GM23338 (cell line): ENCODE data around the gene MAGI1. TPM values are rescaled to one million over a fixed set of nuclear protein-coding genes. Genes with fewer than 3 reads are reported as not detected.

ENCODE experiments used
- ATAC-seq: fragments of 200-7000 bp; cut with Tn5 transposase; 3 replicates; pipeline ENCODE4 v1.9.1; 2020
- DNase-seq: peaks from one replicate; pipeline ENCODE4 v3.0.0-alpha.2; 2015; ENCODE audit warnings: low spot score
- H2AFZ ChIP-seq: fragments of 200-600 bp; sonication (generic); 2 replicates; pipeline ENCODE4 v1.8.0; 2016; ENCODE audit warnings: antibody characterized with exemption, mild to moderate bottlenecking, moderate library complexity
- H3F3A ChIP-seq: fragments of 200-600 bp; sonication (generic); replicated peaks from 2 replicates; pipeline ENCODE4 v1.8.0; 2017; ENCODE audit warnings: antibody characterized with exemption, mixed run types, low read depth
- H3K27ac ChIP-seq: fragments of 200-600 bp; sonication (generic); 2 replicates; pipeline ENCODE4 v1.6.1; 2016; ENCODE audit warnings: low read depth
- H3K27me3 ChIP-seq: fragments of 200-600 bp; sonication (generic); 2 replicates; pipeline ENCODE4 v1.8.0; 2016; ENCODE audit warnings: mild to moderate bottlenecking, mixed run types, moderate library complexity; ENCODE audit not compliant: insufficient read depth
- H3K36me3 ChIP-seq: fragments of 200-600 bp; sonication (generic); 2 replicates; pipeline ENCODE4 v1.8.0; 2016; ENCODE audit warnings: mild to moderate bottlenecking; ENCODE audit not compliant: insufficient read depth
- H3K4me1 ChIP-seq: fragments of 200-600 bp; sonication (generic); 2 replicates; pipeline ENCODE4 v1.8.0; 2016; ENCODE audit warnings: mild to moderate bottlenecking, moderate library complexity; ENCODE audit not compliant: insufficient read depth
- H3K4me2 ChIP-seq: fragments of 200-600 bp; sonication (generic); 2 replicates; pipeline ENCODE4 v1.7.1; 2017; ENCODE audit warnings: mixed run types
- H3K4me3 ChIP-seq: fragments of 200-600 bp; sonication (generic); 2 replicates; pipeline ENCODE4 v1.6.1; 2016; ENCODE audit warnings: mixed run types
- H3K79me2 ChIP-seq: fragments of 200-600 bp; sonication (generic); replicated peaks from 2 replicates; pipeline ENCODE4 v1.8.0; 2017; ENCODE audit warnings: mild to moderate bottlenecking; ENCODE audit not compliant: insufficient read depth
- H3K9me2 ChIP-seq: fragments of 200-600 bp; sonication (generic); 2 replicates; pipeline ENCODE4 v1.8.0; 2017; ENCODE audit not compliant: insufficient read depth
- H4K20me1 ChIP-seq: fragments of 200-600 bp; sonication (generic); replicated peaks from 2 replicates; pipeline ENCODE4 v1.8.0; 2017; ENCODE audit warnings: mild to moderate bottlenecking; ENCODE audit not compliant: insufficient read depth
- H3K27ac Mint-ChIP-seq: 2 replicates; pipeline ENCODE4 v1.8.0; 2020; ENCODE audit warnings: inconsistent platforms, mild to moderate bottlenecking, moderate library complexity, mixed read lengths
- H3K27me3 Mint-ChIP-seq: 3 replicates; pipeline ENCODE4 v1.8.0; 2022; ENCODE audit warnings: low read depth, mild to moderate bottlenecking, moderate library complexity, mixed read lengths, inconsistent platforms; ENCODE audit not compliant: insufficient read depth, poor library complexity
- H3K36me3 Mint-ChIP-seq: 3 replicates; pipeline ENCODE4 v1.8.0; 2021; ENCODE audit warnings: low read depth, mild to moderate bottlenecking, inconsistent platforms, moderate library complexity, mixed read lengths
- H3K4me1 Mint-ChIP-seq: 3 replicates; pipeline ENCODE4 v1.8.0; 2020; ENCODE audit warnings: mild to moderate bottlenecking, inconsistent platforms, mixed read lengths
- H3K4me3 Mint-ChIP-seq: 3 replicates; pipeline ENCODE4 v1.8.0; 2021; ENCODE audit warnings: moderate library complexity, mild to moderate bottlenecking, inconsistent platforms, mixed read lengths
- H3K9me3 Mint-ChIP-seq: 3 replicates; pipeline ENCODE4 v1.8.0; 2020; ENCODE audit warnings: moderate library complexity, mild to moderate bottlenecking, inconsistent platforms, mixed read lengths
- ETS1 ChIP-seq: IDR thresholded peaks from 2 replicates; pipeline ENCODE4 v1.6.1; 2016; ENCODE audit warnings: antibody characterized with exemption
- EZH2 ChIP-seq: fragments of 200-600 bp; sonication (generic); IDR thresholded peaks from one replicate; pipeline ENCODE4 v1.8.0; 2017; ENCODE audit warnings: antibody characterized with exemption, mild to moderate bottlenecking, low read depth; ENCODE audit not compliant: unreplicated experiment
- EZH2phosphoT487 ChIP-seq: fragments of 200-600 bp; sonication (generic); IDR thresholded peaks from one replicate; pipeline ENCODE4 v1.8.1; 2018; ENCODE audit warnings: antibody characterized with exemption; ENCODE audit not compliant: unreplicated experiment
- JUNB ChIP-seq: IDR thresholded peaks from one replicate; pipeline ENCODE4 v1.6.1; 2016; ENCODE audit warnings: antibody characterized with exemption; ENCODE audit not compliant: unreplicated experiment
- NANOG ChIP-seq: IDR thresholded peaks from 2 replicates; pipeline ENCODE4 v1.6.1; 2016; ENCODE audit warnings: antibody characterized with exemption, borderline replicate concordance
- POLR2AphosphoS5 ChIP-seq: IDR thresholded peaks from 2 replicates; pipeline ENCODE4 v1.6.1; 2016; ENCODE audit warnings: antibody characterized with exemption, low read depth
- STAT1 ChIP-seq: IDR thresholded peaks from one replicate; pipeline ENCODE4 v1.6.1; 2016; ENCODE audit warnings: antibody characterized with exemption; ENCODE audit not compliant: unreplicated experiment
- ZNF114 ChIP-seq: fragments of 250-450 bp; sonication (Bioruptor Pico); IDR thresholded peaks from 2 replicates; pipeline ENCODE4 v1.5.0; 2020; ENCODE audit warnings: mild to moderate bottlenecking, moderate library complexity
- ZNF331 ChIP-seq: fragments of 250-450 bp; sonication (Bioruptor Pico); IDR thresholded peaks from 2 replicates; pipeline ENCODE4 v1.5.0; 2020; ENCODE audit warnings: low read depth, mild to moderate bottlenecking, moderate library complexity
- ZNF462 ChIP-seq: fragments of 250-450 bp; sonication (Bioruptor Pico); IDR thresholded peaks from 2 replicates; pipeline ENCODE4 v1.5.0; 2020; ENCODE audit warnings: mild to moderate bottlenecking, moderate library complexity
- polyA plus RNA-seq: library from polyadenylated mRNA; unstranded; fragments of >200 nt; fragmentation: Nextera tagmentation; extraction: Ambion mirVana; gene quantifications from 2 replicates; pipeline ENCODE4 v1.2.1, GENCODE V29; 2016
- total RNA-seq: library from RNA; depleted of rRNA; stranded (reverse); fragments of >200 nt; shearing (Covaris generic); gene quantifications from 2 replicates; pipeline ENCODE4 v1.2.3, GENCODE V29; 2014
- TF ChIP-seq, protein P1 (sequence below), 2 experiments: fragments of 200-600 bp in 1 of 2; sonication (generic) in 1 of 2; conservative IDR thresholded peaks; 2 replicates each; pipeline versions ENCODE4 v1.5.1 to v1.6.1; 2016 to 2017; ENCODE audit warnings: antibody characterized with exemption in 2 of 2, low read depth in 2 of 2, mild to moderate bottlenecking in 2 of 2, moderate library complexity in 1 of 2

MAGI1 gene
- total and polyA plus RNA-seq, 2 experiments from 2014 or later, result 27.4 to 71.2 TPM

DNA sequence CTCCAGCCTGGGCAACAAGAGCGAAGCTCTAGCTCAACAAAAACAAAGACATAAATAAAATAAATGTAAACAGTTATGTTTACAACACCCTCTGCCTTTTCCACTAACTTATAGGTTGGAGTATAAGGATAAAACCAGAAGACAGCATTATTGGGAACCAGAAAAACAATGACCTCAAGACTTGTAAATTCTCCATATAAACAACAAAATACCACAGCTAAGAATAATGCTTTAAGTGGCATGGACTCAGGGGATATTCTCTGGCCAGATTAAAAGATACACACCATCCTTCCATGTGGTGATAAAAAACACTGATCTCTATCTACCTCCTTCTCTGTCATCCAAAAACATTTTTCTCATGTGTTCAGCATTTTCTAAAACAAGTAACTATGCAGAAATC lies 500.6 kb downstream of the MAGI1 start:
- peaks cover 3% of the 10 kb centered on the region; the same call in 1 of the 2 replicates for H4K20me1 ChIP-seq
- H3K79me2 ChIP-seq, result peaks cover 90% of the 10 kb centered on the region
- no peak overlapping the region for H3K4me3 ChIP-seq
- H3F3A ChIP-seq, result no peaks in the 10 kb centered on the region; the same call in 1 of the 2 replicates
- peaks cover 10% of the 10 kb centered on the region; the same call in 2 of the 3 replicates for H3K36me3 Mint-ChIP-seq
- peaks cover 64% of the 10 kb centered on the region for H3K4me1 ChIP-seq
- DNase-seq (no peak), ATAC-seq (no peak)
- peaks cover 5% of the 10 kb centered on the region for H3K27me3 Mint-ChIP-seq
- H3K4me3 Mint-ChIP-seq, result no peak overlapping the region
- H3K4me1 Mint-ChIP-seq, result peaks cover 27% of the 10 kb centered on the region
- TF ChIP-seq ZNF331 (CRISPR knock-in tag) (no peak), NANOG (no peak)
- no peaks in the 10 kb centered on the region for H3K36me3 ChIP-seq
- H3K27ac Mint-ChIP-seq, result no peak overlapping the region
- H3K9me3 Mint-ChIP-seq, result peaks cover 10% of the 10 kb centered on the region; the same call in 2 of the 3 replicates
- H3K9me2 ChIP-seq, result no peaks in the 10 kb centered on the region
- no peaks in the 10 kb centered on the region for H3K27me3 ChIP-seq
- H3K4me2 ChIP-seq, result 0 out of 2 replicates have a peak overlapping the region, but pooled peaks have one; percentile 45
- H2AFZ ChIP-seq, result no peak overlapping the region
- H3K27ac ChIP-seq, result no peak overlapping the region

- peaks cover 5% of the 10 kb centered on the region for H3K27me3 Mint-ChIP-seq
- no peaks in the 10 kb centered on the region for H3K36me3 ChIP-seq
- ATAC-seq (no peak), DNase-seq (no peak)
- peaks cover 5% of the 10 kb centered on the region; the same call in 1 of the 2 replicates for H4K20me1 ChIP-seq
- H3K27ac Mint-ChIP-seq, result no peak overlapping the region
- no peak overlapping the region for H3K4me2 ChIP-seq
- peaks cover 64% of the 10 kb centered on the region for H3K4me1 ChIP-seq
- no peaks in the 10 kb centered on the region for H3K27me3 ChIP-seq
- H3F3A ChIP-seq, result no peaks in the 10 kb centered on the region; the same call in 1 of the 2 replicates
- no peak overlapping the region for H3K4me3 ChIP-seq
- peaks cover 82% of the 10 kb centered on the region for H3K79me2 ChIP-seq
- H3K4me3 Mint-ChIP-seq, result no peak overlapping the region; the same call in 2 of the 3 replicates
- H2AFZ ChIP-seq, result no peak overlapping the region
- H3K4me1 Mint-ChIP-seq, result peaks cover 35% of the 10 kb centered on the region
- H3K9me2 ChIP-seq, result no peaks in the 10 kb centered on the region
- peaks cover 2% of the 10 kb centered on the region; the same call in 2 of the 3 replicates for H3K36me3 Mint-ChIP-seq
- peaks cover 2% of the 10 kb centered on the region; the same call in 1 of the 3 replicates for H3K9me3 Mint-ChIP-seq
- no peak overlapping the region for H3K27ac ChIP-seq
- TF ChIP-seq NANOG, result no peak
- no peak for TF ChIP-seq STAT1
- TF ChIP-seq ZNF114 (CRISPR knock-in tag), result no peak
- TF ChIP-seq JUNB, result no peak
- TF ChIP-seq ZNF331 (CRISPR knock-in tag), result no peak
- no peak for TF ChIP-seq EZH2phosphoT487
- TF ChIP-seq, protein P1, sequence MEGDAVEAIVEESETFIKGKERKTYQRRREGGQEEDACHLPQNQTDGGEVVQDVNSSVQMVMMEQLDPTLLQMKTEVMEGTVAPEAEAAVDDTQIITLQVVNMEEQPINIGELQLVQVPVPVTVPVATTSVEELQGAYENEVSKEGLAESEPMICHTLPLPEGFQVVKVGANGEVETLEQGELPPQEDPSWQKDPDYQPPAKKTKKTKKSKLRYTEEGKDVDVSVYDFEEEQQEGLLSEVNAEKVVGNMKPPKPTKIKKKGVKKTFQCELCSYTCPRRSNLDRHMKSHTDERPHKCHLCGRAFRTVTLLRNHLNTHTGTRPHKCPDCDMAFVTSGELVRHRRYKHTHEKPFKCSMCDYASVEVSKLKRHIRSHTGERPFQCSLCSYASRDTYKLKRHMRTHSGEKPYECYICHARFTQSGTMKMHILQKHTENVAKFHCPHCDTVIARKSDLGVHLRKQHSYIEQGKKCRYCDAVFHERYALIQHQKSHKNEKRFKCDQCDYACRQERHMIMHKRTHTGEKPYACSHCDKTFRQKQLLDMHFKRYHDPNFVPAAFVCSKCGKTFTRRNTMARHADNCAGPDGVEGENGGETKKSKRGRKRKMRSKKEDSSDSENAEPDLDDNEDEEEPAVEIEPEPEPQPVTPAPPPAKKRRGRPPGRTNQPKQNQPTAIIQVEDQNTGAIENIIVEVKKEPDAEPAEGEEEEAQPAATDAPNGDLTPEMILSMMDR (conservative IDR thresholded peaks at IDR 0.05; ENCODE audit: low read depth in 2 of 2), result no peak
- no peak for TF ChIP-seq ETS1
- TF ChIP-seq POLR2AphosphoS5, result no peak
- no peak for TF ChIP-seq ZNF462 (CRISPR knock-in tag)
- no peak for TF ChIP-seq EZH2
These were observed 501.6 kb downstream of the MAGI1 start for GRCh38 chr3:65537109-65537508.
